ENCODE measurements around the gene TXN.

Gene TXN

DNA sequence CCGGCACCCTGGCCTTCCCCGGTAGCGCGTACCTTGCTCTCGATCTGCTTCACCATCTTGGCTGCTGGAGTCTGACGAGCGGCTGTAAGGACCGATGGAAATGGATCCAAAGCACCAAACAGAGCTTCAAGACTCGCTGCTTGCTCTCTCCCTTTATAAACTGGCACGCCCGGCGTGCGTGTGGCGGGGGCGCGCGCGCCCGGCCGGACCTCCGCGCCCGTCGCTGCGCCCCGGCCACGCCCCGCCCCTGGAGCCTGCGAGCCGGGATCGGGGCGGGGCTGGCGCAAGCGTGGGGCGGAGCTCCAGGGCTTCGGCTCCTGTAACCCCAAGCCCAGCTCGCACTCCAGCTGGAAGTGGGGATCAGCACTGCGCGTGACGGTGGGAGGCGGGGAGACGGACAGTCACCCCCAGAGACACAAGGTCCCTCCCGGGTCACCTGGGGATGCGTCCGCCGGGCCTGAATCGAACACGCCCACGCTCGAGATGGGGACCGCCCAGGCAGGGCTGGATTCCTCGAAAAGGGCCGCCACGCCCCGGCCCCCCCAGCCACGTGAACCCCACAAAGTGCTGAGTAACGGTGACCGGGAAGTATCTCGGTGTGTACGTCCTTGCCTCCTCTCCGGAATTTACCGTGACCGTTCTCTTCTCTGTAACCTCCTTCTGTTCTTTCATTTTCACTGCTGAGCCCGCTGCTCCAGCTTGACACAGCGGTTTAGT lies at the start of gene TXN:
TSS of gene TXN (minus strand) at position 128 of the 717 bp plus-strand sequence. CDS start at position 56, 72 bp downstream.
- peak; percentile 85 to 89 for DNase-seq (ENCODE audit: low read depth in 2 of 2)

GRCh38 chr9:110303133-110303532 lies 46.8 kb upstream of the TXN start:
- no peak for DNase-seq (ENCODE audit: low read depth in 2 of 2)

DNA sequence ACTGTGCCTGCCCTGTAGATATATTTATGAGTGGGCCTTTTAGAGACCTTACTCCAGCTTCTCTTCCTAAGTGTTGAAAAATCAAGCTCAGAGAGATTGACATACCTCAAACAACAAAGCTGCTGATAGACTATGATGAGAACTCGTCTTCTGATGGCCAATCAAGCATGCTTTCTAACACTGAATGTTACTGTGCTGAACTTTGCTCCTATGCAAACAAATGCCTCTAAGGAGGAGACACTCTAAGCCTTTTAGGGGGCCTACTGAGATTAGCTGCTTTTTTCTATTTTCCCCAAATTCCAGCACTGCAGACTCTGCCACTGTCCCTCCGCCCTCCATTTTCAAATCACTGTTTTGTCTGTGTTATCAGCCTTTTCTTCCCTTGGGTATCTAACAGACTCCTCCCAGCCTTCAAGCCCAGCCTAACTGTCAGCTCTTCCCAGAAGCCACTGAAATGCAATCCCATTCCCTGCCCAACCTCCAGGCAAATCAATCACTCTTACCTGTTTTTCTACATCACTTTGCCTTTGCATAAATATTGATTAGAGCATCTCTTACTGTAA lies 41.8 kb upstream of the TXN start:
- no peak for DNase-seq (ENCODE audit: low read depth in 2 of 2)

GRCh38 chr9:110293248-110293647 lies 36.9 kb upstream of the TXN start:
- no peak for DNase-seq (ENCODE audit: low read depth in 2 of 2)

- no peak for DNase-seq (ENCODE audit: low read depth in 2 of 2)
Measured at GRCh38 chr9:110291921-110292557, 35.7 kb upstream of the TXN start.

GRCh38 chr9:110290001-110290400 lies 33.7 kb upstream of the TXN start:
- no peak for DNase-seq (ENCODE audit: low read depth in 2 of 2)

GRCh38 chr9:110288503-110288902 lies 32.2 kb upstream of the TXN start:
- DNase-seq (ENCODE audit: low read depth in 2 of 2) = no peak

GRCh38 chr9:110287289-110287680 lies 31.0 kb upstream of the TXN start:
- no peak for DNase-seq (ENCODE audit: low read depth in 2 of 2)

DNA sequence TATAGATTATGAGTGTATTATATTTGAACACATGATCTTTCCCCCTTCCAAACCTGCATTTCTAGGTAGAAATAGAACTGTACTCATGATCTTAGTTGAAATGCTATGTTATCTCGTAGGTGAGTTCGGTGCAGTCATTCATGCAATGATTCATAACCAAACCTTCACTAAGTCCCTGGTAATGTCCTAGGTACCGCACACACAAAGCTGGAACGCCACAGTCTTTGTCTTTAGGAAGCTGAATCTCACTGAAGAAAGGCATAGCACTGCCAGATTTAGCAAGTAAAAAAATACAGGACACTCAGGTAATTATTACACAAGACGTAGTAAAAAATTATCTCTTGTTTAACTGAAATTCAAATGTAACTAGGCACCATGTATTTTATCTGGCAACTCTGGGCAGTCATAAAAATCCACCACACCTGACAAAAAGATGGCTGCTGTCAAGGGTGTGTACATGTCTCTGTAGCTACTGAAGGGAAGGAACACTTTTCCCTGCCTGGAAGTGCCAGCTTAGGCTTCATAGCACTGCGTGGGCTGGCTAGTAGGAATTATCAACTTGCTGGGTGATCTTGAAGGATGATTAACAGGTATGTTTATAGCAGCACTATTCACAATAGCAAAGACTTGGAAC lies 28.0 kb upstream of the TXN start:
- no peak for DNase-seq (ENCODE audit: low read depth in 2 of 2)

- DNase-seq (ENCODE audit: low read depth in 2 of 2) = no peak
Measured at GRCh38 chr9:110283751-110284150, 27.4 kb upstream of the TXN start.

DNA sequence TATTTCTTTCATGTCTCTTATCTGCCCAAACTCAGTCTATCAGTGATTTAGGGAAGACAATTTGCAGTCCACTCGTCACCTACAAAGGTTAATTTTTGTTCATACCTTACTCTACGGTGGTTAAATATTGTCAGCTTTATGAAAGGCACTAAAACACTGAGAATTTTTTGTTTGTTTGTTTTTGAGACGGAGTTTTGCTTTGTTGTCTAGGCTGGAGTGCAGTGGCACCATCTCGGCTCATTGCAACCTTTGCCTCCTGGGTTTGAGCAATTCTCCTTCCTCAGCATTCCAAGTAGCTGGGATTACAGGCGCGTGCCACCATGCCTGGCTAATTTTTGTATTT lies 26.4 kb upstream of the TXN start:
- no peak for DNase-seq (ENCODE audit: low read depth in 2 of 2)

DNA sequence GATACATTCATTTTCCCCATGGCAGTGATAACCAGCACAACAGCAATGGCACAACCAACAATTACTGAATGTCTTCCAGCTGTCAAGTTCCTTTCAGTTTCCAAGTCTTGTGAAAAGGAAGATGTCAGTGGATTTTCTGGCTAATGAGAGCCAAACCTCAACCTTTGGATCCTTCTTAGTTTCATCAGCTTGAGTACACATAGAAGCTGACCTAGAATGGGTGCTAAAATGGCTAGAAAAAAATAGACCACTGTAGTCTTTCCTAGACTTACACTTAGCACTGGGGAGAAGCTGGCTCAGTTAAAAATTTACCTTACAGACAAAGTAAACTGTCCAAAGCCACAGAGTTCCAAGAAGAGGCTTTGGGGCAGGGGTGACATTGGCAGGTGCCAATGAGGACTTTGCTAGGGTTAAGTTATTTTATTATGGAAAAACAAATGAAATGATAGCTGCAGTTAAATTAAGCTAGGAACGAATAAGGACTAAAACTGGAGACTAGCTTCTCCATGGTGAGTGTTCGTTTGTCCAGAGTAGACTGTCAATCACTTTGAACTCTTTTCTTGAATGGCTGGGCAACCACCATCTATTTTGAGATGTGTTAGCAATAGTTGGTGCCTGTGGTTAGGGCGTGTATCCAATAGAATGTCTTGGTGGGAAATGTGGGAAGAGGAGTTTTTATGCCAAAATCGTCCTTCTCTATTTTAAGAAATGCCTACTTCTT lies 25.9 kb upstream of the TXN start:
- DNase-seq (ENCODE audit: low read depth in 2 of 2) = no peak

GRCh38 chr9:110278080-110278707 lies 21.9 kb upstream of the TXN start:
- no peak for DNase-seq (ENCODE audit: low read depth in 2 of 2)

DNA sequence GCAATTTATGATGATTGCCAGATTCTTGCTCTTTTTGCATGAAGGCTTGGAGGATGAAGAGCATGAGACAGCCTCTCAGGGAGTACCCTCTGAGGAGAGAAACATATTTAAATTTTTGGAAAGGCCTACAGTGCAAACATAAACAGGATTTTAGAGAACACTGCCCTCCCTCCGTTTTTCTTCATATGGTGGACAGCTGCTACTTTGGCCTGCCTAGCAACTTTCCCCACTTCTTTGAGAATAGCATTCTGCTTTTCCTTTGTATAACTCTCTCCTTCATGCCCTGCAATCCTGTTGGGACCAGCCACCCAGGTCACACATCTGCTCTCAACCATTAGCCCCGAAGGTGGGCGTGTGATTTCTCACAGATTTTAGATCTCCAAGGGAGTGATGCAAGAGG lies 20.5 kb upstream of the TXN start:
- no peak for DNase-seq (ENCODE audit: low read depth in 2 of 2)

DNA sequence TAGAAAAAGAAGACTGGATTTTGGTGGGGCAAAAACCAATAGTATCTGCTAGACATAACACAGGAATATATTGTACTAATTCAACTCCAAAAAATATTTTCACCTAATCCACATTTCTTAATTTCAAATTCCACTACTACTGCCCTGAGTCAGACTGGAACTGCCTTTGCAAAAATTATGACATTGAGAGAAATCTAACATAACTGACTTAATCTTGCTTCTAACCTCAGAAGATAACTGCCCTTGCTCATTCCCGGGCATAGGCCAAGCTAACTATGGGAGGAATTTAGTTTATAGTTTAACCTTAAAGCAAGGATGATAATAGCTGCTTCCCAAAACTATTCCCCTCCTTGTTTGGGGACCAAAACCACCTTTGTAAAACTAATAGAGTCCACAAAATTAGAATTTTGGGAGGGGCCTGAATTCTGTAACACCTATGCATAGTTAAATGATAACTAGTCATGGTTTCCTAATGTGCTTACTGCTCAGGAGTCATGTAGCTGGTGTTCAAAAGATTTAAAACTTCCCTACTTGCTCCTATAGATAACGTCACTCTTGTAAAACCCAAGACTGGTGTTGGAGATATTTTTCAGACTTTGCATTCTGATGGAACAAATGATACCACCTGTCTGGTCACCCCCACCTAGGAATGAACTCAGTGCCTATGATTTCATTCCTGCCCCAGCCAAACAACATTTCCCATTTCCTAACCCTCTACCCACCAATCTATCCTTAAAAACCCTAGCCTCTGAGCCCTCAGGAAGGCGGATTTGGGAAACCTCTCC lies 14.1 kb upstream of the TXN start:
- DNase-seq (ENCODE audit: low read depth in 2 of 2) = no peak

DNA sequence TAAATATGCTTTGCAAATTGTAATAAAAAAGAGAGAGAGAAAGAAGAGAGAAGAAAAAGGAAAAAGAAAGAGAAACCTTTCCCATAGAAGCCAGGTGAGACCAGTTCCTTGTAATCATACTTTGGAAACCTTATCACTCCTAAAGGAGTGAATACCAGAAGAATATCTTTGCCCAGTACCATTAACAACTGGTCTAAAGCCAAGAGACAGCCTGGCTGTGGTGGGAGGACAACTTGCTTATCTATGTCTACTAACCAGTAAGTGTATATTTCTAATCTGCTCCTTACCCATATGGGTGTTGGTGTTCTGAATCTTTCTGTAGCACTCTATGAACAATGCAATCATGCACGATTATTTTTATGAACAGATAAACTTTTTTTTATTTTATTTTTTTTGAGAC lies 10.5 kb upstream of the TXN start:
- DNase-seq (ENCODE audit: low read depth in 2 of 2) = no peak

DNA sequence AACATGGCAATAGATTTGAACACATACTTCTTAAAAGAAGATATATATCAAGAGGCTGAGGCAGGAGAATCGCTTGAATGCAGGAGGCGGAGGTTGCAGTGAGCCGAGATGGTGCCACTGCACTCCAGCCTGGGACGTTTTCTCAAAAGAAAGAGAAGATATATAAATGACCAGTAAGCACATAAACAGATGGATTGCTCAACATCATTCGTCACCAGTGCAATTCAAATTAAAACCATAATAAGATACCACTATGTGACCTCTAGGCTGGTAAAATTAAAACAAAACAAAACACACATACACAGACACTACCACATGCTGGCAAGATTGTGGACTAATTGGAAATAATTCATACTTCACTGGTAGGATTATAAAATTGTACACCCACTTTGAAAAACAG lies 5.3 kb upstream of the TXN start:
- DNase-seq (ENCODE audit: low read depth in 2 of 2) = no peak

DNA sequence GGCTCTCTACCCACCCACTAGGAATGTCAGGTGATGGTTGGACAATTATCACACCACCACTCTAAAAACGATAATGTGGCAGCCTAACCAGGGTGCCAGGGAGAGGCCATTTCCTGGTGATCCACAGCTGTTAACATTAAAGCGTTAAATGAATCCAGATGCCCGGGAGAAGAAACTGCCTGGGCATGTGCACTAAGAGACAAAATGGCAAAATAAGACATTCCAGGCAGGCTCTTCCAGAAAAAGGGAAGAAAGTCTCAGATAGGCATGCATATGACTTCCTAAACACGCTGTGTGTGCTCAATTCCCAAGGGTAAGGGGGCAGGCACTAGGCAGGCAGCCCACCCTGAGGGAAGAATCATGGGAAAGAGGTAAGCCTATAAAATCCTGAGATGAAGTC lies 4.6 kb upstream of the TXN start:
- no peak for DNase-seq (ENCODE audit: low read depth in 2 of 2)

DNA sequence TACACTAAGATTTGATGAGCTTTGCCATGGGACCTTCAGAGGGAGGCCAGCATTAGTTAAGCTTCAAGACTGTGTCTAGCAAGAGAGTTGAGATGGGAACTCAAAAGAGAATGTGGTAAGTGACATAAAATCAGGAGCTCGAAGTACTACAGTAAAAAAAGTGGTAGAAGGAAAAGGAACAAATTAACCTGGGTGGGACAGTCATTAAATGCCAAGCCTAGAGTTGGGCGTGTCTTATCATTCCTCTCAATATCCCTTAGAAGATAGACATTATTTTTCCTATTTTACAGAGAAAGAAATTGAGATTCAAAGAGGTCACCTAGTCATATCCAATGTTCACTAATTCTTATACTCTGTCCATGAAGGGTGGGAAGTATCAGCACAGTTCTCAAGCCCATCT lies 3.3 kb upstream of the TXN start:
- no peak for DNase-seq (ENCODE audit: low read depth in 2 of 2)

- no peak for DNase-seq (ENCODE audit: low read depth in 2 of 2)
Measured at GRCh38 chr9:110258690-110259091, 2.4 kb upstream of the TXN start.

GRCh38 chr9:110257956-110258355 lies 1.6 kb upstream of the TXN start:
- no peak for DNase-seq (ENCODE audit: low read depth in 2 of 2)
